ENCODE measurements around the gene FBXO30.

The FBXO30 gene

GRCh38 chr6:145814501-145815308 lies at the start of gene FBXO30:
Gene FBXO30 (minus strand): TSS chr6:145814795. CDS start chr6:145806405, 8,390 bp downstream.
- peak; percentile 91 for DNase-seq

- DNase-seq = no peak
Measured at GRCh38 chr6:145863988-145864616, 49.5 kb upstream of the FBXO30 start.

GRCh38 chr6:145863366-145863765 lies 48.8 kb upstream of the FBXO30 start:
- no peak for DNase-seq

- DNase-seq = no peak
Measured at GRCh38 chr6:145860562-145860961, 46.0 kb upstream of the FBXO30 start.

GRCh38 chr6:145850671-145851070 lies 36.1 kb upstream of the FBXO30 start:
- DNase-seq = no peak

- DNase-seq = no peak
Measured at GRCh38 chr6:145848541-145848940, 33.9 kb upstream of the FBXO30 start.

GRCh38 chr6:145845557-145845956 lies 31.0 kb upstream of the FBXO30 start:
- DNase-seq = no peak

- no peak for DNase-seq
Measured at GRCh38 chr6:145844933-145845540, 30.4 kb upstream of the FBXO30 start.

GRCh38 chr6:145842693-145843546 lies 28.3 kb upstream of the FBXO30 start:
- DNase-seq = no peak

- no peak for DNase-seq
Measured at GRCh38 chr6:145841668-145842067, 27.1 kb upstream of the FBXO30 start.

- no peak for DNase-seq
Measured at GRCh38 chr6:145839653-145840052, 25.1 kb upstream of the FBXO30 start.

- no peak for DNase-seq
Measured at GRCh38 chr6:145838305-145838704, 23.7 kb upstream of the FBXO30 start.

- DNase-seq = no peak
Measured at GRCh38 chr6:145836772-145837171, 22.2 kb upstream of the FBXO30 start.

- no peak for DNase-seq
Measured at GRCh38 chr6:145836170-145836569, 21.6 kb upstream of the FBXO30 start.

- no peak for DNase-seq
Measured at GRCh38 chr6:145830612-145831011, 16.0 kb upstream of the FBXO30 start.

GRCh38 chr6:145829950-145830349 lies 15.4 kb upstream of the FBXO30 start:
- no peak for DNase-seq

- no peak for DNase-seq
Measured at GRCh38 chr6:145829102-145829501, 14.5 kb upstream of the FBXO30 start.

- no peak for DNase-seq
Measured at GRCh38 chr6:145824344-145824743, 9.7 kb upstream of the FBXO30 start.

GRCh38 chr6:145823328-145823944 lies 8.8 kb upstream of the FBXO30 start:
- DNase-seq = no peak

GRCh38 chr6:145822456-145822855 lies 7.9 kb upstream of the FBXO30 start:
- no peak for DNase-seq

GRCh38 chr6:145819994-145820393 lies 5.4 kb upstream of the FBXO30 start:
- DNase-seq = no peak

GRCh38 chr6:145818796-145819195 lies 4.2 kb upstream of the FBXO30 start:
- no peak for DNase-seq

GRCh38 chr6:145816392-145816791 lies 1.8 kb upstream of the FBXO30 start:
- no peak for DNase-seq

All from GDM1 (cell line).